HG03378 (cell line): ENCODE measurements around the gene FIGN.

Experiments
- ATAC-seq: cut with Tn5 transposase; IDR thresholded peaks from one replicate; pipeline ENCODE4 v1.9.1; 2021; ENCODE audit warnings: mild to moderate bottlenecking, moderate library complexity; ENCODE audit not compliant: unreplicated experiment

FIGN gene

GRCh38 chr2:163625632-163626031 is 110.2 kb downstream of the FIGN start:
- ATAC-seq: no peak

GRCh38 chr2:163621445-163622004 is 114.3 kb downstream of the FIGN start:
- no peak for ATAC-seq

- no peak for ATAC-seq
Observed at GRCh38 chr2:163617517-163617916, 118.3 kb downstream of the FIGN start.

GRCh38 chr2:163613266-163613731 is 122.5 kb downstream of the FIGN start:
- ATAC-seq: no peak

- ATAC-seq: no peak
Observed at GRCh38 chr2:163612332-163612731, 123.5 kb downstream of the FIGN start.

GRCh38 chr2:163611557-163611906 is 124.3 kb downstream of the FIGN start:
- ATAC-seq: no peak

- no peak for ATAC-seq
Observed at GRCh38 chr2:163610817-163611556, 124.8 kb downstream of the FIGN start.

GRCh38 chr2:163607630-163608029 is 128.2 kb downstream of the FIGN start:
- ATAC-seq: no peak

GRCh38 chr2:163606878-163607277 is 128.9 kb downstream of the FIGN start:
- no peak for ATAC-seq

GRCh38 chr2:163605779-163606178 is 130.0 kb downstream of the FIGN start:
- ATAC-seq: no peak

GRCh38 chr2:163604941-163605555 is 130.8 kb downstream of the FIGN start:
- ATAC-seq: no peak

- ATAC-seq: no peak
Observed at GRCh38 chr2:163602196-163602595, 133.6 kb downstream of the FIGN start.

- no peak for ATAC-seq
Observed at GRCh38 chr2:163601377-163601776, 134.4 kb downstream of the FIGN start.

GRCh38 chr2:163600801-163601200 is 135.0 kb downstream of the FIGN start:
- ATAC-seq: no peak

- no peak for ATAC-seq
Observed at GRCh38 chr2:163595028-163595427, 140.8 kb downstream of the FIGN start.

GRCh38 chr2:163594497-163594896 is 141.3 kb downstream of the FIGN start:
- no peak for ATAC-seq

- no peak for ATAC-seq
Observed at GRCh38 chr2:163593982-163594381, 141.8 kb downstream of the FIGN start.

- ATAC-seq: no peak
Observed at GRCh38 chr2:163592954-163593622, 142.7 kb downstream of the FIGN start.

- no peak for ATAC-seq
Observed at GRCh38 chr2:163591461-163591860, 144.3 kb downstream of the FIGN start.

- ATAC-seq: no peak
Observed at GRCh38 chr2:163580757-163581156, 155.1 kb downstream of the FIGN start.

GRCh38 chr2:163574309-163574708 is 161.5 kb downstream of the FIGN start:
- no peak for ATAC-seq

GRCh38 chr2:163573652-163574051 is 162.2 kb downstream of the FIGN start:
- no peak for ATAC-seq
